ENCODE data around the gene JARID2.

GRCh38 chr6:15372932-15373331 is 127.1 kb downstream of the JARID2 start:
- TF ChIP-seq CTCF (IDR thresholded peaks at IDR 0.05): no peak
- no peak for TF ChIP-seq RFX5 (IDR thresholded peaks at IDR 0.05; ENCODE audit: low read length)
- no peak for TF ChIP-seq POLR2AphosphoS5 (IDR thresholded peaks at IDR 0.05; ENCODE audit: low read depth, low read length)
- no peak for TF ChIP-seq JUND (IDR thresholded peaks at IDR 0.05)
- no peak for TF ChIP-seq EP300 (IDR thresholded peaks at IDR 0.05; ENCODE audit: borderline replicate concordance in 1 of 2, low read depth in 1 of 2, low read length in 1 of 2)
- TF ChIP-seq ELF1 (IDR thresholded peaks at IDR 0.05): no peak
- TF ChIP-seq, protein P1, sequence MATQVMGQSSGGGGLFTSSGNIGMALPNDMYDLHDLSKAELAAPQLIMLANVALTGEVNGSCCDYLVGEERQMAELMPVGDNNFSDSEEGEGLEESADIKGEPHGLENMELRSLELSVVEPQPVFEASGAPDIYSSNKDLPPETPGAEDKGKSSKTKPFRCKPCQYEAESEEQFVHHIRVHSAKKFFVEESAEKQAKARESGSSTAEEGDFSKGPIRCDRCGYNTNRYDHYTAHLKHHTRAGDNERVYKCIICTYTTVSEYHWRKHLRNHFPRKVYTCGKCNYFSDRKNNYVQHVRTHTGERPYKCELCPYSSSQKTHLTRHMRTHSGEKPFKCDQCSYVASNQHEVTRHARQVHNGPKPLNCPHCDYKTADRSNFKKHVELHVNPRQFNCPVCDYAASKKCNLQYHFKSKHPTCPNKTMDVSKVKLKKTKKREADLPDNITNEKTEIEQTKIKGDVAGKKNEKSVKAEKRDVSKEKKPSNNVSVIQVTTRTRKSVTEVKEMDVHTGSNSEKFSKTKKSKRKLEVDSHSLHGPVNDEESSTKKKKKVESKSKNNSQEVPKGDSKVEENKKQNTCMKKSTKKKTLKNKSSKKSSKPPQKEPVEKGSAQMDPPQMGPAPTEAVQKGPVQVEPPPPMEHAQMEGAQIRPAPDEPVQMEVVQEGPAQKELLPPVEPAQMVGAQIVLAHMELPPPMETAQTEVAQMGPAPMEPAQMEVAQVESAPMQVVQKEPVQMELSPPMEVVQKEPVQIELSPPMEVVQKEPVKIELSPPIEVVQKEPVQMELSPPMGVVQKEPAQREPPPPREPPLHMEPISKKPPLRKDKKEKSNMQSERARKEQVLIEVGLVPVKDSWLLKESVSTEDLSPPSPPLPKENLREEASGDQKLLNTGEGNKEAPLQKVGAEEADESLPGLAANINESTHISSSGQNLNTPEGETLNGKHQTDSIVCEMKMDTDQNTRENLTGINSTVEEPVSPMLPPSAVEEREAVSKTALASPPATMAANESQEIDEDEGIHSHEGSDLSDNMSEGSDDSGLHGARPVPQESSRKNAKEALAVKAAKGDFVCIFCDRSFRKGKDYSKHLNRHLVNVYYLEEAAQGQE (IDR thresholded peaks at IDR 0.05; ENCODE audit: low read depth, low read length): no peak

Measured in SK-N-SH (cell line).